LoVo (cell line): ENCODE data around the gene TPSB2.
"Not testable (repeated sequence)": the region's sequence is repeated elsewhere in the genome, so short reads cannot be mapped to it uniquely, and the experiment has no call there.

Source experiments
- DNase-seq: peaks from one replicate; pipeline ENCODE4 v3.0.0-alpha.2; 2016; ENCODE audit warnings: low spot score

TPSB2 gene

GRCh38 chr16:1261131-1261892 lies 31.3 kb upstream of the TPSB2 start:
- no peak for DNase-seq

GRCh38 chr16:1260101-1260680 lies 30.2 kb upstream of the TPSB2 start:
- no peak for DNase-seq

- no peak for DNase-seq
Measured at GRCh38 chr16:1259760-1260068, 29.7 kb upstream of the TPSB2 start.

GRCh38 chr16:1258906-1259759 lies 29.1 kb upstream of the TPSB2 start:
- DNase-seq: no peak

- peak; percentile 11 for DNase-seq
Measured at GRCh38 chr16:1258225-1258600, 28.2 kb upstream of the TPSB2 start.

- no peak for DNase-seq
Measured at GRCh38 chr16:1257561-1258224, 27.7 kb upstream of the TPSB2 start.

GRCh38 chr16:1256874-1257322 lies 26.9 kb upstream of the TPSB2 start:
- no peak for DNase-seq

- not testable (repeated sequence) for DNase-seq
Measured at GRCh38 chr16:1256296-1256873, 26.4 kb upstream of the TPSB2 start.

GRCh38 chr16:1255276-1256122 lies 25.5 kb upstream of the TPSB2 start, which contains the start of gene TPSD1:
Gene TPSD1 (plus strand): TSS chr16:1256069. CDS start chr16:1256281, 212 bp downstream.
- DNase-seq: not testable (repeated sequence)

- not testable (repeated sequence) for DNase-seq
Measured at GRCh38 chr16:1254821-1255220, 24.8 kb upstream of the TPSB2 start.

- not testable (repeated sequence) for DNase-seq
Measured at GRCh38 chr16:1253701-1254364, 23.8 kb upstream of the TPSB2 start.

- DNase-seq: not testable (repeated sequence)
Measured at GRCh38 chr16:1249031-1249755, 19.2 kb upstream of the TPSB2 start.

GRCh38 chr16:1247903-1248537 lies 18.0 kb upstream of the TPSB2 start:
- DNase-seq: not testable (repeated sequence)

GRCh38 chr16:1245452-1246020 lies 15.6 kb upstream of the TPSB2 start:
- DNase-seq: no peak

- no peak for DNase-seq
Measured at GRCh38 chr16:1244881-1245280, 14.9 kb upstream of the TPSB2 start.

GRCh38 chr16:1243907-1244850 lies 14.2 kb upstream of the TPSB2 start:
- not testable (repeated sequence) for DNase-seq

- DNase-seq: not testable (repeated sequence)
Measured at GRCh38 chr16:1243363-1243762, 13.4 kb upstream of the TPSB2 start.

- DNase-seq: not testable (repeated sequence)
Measured at GRCh38 chr16:1241081-1241480, 11.1 kb upstream of the TPSB2 start.
